Activated CD4-positive, alpha-beta T cell treated with anti-CD3 and anti-CD28 coated beads, Interleukin-2, Interleukin-4, amounts not matched to agents 100 ng/mL and 50 ng/mL, durations not matched to agents 16 hours and 8 hours (primary cell): ENCODE results near the gene RPL39.
"Not testable (repeated sequence)": the region's sequence is repeated elsewhere in the genome, so short reads cannot be mapped to it uniquely, and the experiment has no call there.

ENCODE experiments used
- DNase-seq: peaks from one replicate; pipeline ENCODE4 v3.0.0-alpha.2; 2020; ENCODE audit warnings: low spot score

RPL39 gene

GRCh38 chrX:119791437-119792231 is at the start of gene RPL39:
RPL39 (minus strand) TSS chrX:119791630; CDS start chrX:119791576, 54 bp downstream.
- peak; percentile 84 for DNase-seq

- DNase-seq, result no peak
Observed at GRCh38 chrX:119833905-119834304, 42.5 kb upstream of the RPL39 start.

- DNase-seq, result no peak
Observed at GRCh38 chrX:119828446-119828845, 37.0 kb upstream of the RPL39 start.

GRCh38 chrX:119826399-119826959 is 35.0 kb upstream of the RPL39 start:
- peak; percentile 53 for DNase-seq

GRCh38 chrX:119824221-119824620 is 32.8 kb upstream of the RPL39 start:
- DNase-seq, result not testable (repeated sequence)

GRCh38 chrX:119821703-119822102 is 30.3 kb upstream of the RPL39 start:
- peak; percentile 29 for DNase-seq

GRCh38 chrX:119817130-119817690 is 25.8 kb upstream of the RPL39 start:
- no peak for DNase-seq

- DNase-seq, result no peak
Observed at GRCh38 chrX:119816300-119816699, 24.9 kb upstream of the RPL39 start.

GRCh38 chrX:119809185-119809666 is 17.8 kb upstream of the RPL39 start:
- DNase-seq, result no peak

GRCh38 chrX:119808461-119808860 is 17.0 kb upstream of the RPL39 start:
- DNase-seq, result not testable (repeated sequence)

GRCh38 chrX:119802546-119802945 is 11.1 kb upstream of the RPL39 start:
- no peak for DNase-seq

GRCh38 chrX:119801253-119802221 is 10.1 kb upstream of the RPL39 start:
- DNase-seq, result no peak

GRCh38 chrX:119790977-119791436 is 423 bp downstream of the RPL39 start:
- DNase-seq, result peak; percentile 24

GRCh38 chrX:119784747-119785446 is 6.5 kb downstream of the RPL39 start:
- peak; percentile 61 for DNase-seq

GRCh38 chrX:119783026-119783425 is 8.4 kb downstream of the RPL39 start:
- no peak for DNase-seq

GRCh38 chrX:119778829-119779228 is 12.6 kb downstream of the RPL39 start:
- DNase-seq, result no peak

- no peak for DNase-seq
Observed at GRCh38 chrX:119775517-119776238, 15.8 kb downstream of the RPL39 start.

- DNase-seq, result not testable (repeated sequence)
Observed at GRCh38 chrX:119769388-119769787, 22.0 kb downstream of the RPL39 start.

GRCh38 chrX:119768436-119768835 is 23.0 kb downstream of the RPL39 start:
- DNase-seq, result not testable (repeated sequence)

GRCh38 chrX:119763836-119764387 is 27.5 kb downstream of the RPL39 start:
- no peak for DNase-seq
